Inflammatory macrophage (primary cell): ENCODE results near the gene OLFML3.
A peak's percentile ranks its signal among the peaks of the same experiment; 100 is the strongest.
"Not testable (repeated sequence)": the region's sequence is repeated elsewhere in the genome, so short reads cannot be mapped to it uniquely, and the experiment has no call there.

Experiments
- DNase-seq, 2 donors: peaks; one replicate each; pipeline ENCODE4 v3.0.0-alpha.2; 2020 to 2022
- total RNA-seq, 18 experiments: gene quantifications; one replicate each; lab custom pipeline; 2026; ENCODE audit warnings: mixed read lengths in 6 of 18, inconsistent platforms in 2 of 18; lab: John Stamatoyannopoulos, UW

Gene OLFML3, protein sequence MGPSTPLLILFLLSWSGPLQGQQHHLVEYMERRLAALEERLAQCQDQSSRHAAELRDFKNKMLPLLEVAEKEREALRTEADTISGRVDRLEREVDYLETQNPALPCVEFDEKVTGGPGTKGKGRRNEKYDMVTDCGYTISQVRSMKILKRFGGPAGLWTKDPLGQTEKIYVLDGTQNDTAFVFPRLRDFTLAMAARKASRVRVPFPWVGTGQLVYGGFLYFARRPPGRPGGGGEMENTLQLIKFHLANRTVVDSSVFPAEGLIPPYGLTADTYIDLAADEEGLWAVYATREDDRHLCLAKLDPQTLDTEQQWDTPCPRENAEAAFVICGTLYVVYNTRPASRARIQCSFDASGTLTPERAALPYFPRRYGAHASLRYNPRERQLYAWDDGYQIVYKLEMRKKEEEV
- 0 to 5.4 (median 0.27) reads per million in 18 experiments for total RNA-seq

DNA sequence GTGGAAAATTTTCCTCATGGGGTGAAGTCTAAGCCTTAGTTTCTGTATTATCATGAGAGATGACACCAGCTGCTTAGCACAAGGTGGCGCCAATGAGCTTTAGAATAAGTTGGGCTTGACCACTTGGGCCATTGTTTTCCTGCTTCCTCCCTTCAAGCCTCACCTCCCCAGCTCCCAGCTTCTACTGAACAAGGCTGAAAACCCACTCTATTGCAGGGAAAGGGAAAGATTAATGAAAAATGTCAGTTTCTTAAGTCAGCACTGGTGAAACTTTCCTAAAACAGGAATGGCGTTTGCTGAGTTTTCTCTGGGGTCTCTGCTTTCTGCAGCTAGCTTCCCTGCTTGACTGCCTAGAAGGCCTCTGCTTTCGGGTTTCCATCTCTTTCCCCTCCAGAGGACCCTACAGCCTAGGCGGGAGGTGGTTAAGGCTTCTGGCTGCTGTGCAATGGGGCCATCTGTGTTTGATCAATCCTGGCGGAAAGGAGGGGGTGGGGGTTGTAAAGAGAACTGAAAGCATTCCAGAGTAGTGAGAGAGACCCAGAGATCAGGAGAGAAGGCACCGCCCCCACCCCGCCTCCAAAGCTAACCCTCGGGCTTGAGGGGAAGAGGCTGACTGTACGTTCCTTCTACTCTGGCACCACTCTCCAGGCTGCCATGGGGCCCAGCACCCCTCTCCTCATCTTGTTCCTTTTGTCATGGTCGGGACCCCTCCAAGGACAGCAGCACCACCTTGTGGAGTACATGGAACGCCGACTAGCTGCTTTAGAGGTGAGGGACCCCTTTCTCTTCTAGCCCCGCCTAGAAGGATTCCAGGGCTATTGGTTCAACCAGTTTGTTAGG, at the start of gene OLFML3:
TSS of gene OLFML3 (plus strand) at position 612 of the 840 bp plus-strand sequence. CDS start at position 655, 43 bp downstream.
- DNase-seq: peak; percentile 84 to 85

DNA sequence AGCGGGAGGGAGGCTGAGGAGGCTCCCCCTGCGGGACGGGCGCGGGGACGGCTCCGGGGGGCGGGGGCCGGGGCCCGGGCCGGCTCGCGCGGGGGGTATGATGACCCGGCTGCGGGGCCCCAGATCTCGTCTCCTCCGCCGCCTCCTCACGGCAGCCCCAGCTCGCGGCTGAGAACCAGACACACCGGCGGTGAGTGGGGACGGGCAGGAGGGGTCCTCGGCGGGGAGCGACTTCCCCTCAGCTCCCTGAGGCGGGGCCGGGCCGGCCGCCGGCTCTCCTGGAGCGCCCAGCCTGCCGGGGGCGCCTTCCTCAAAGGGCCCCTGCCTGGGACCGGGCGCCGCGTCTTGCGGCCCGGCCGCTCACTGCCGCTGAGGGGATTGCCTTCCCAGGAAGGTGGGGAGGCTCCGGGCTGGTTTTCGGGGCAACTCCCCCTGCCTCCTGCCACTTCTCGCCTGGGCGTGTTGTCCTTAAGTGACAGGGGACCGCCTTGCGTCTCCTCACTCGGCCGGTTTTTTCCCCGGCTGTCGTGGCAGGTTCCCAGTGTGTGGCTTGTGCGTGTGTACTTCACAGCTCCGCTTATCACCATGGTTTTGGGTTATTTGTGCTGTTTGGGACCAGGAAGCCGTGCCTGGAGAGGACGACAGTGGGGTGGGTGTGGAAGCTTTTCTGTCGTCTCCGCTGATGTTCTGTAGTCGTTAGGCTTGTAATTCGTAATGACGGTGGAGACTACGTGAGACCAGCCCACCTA, 49.4 kb upstream of the OLFML3 start:
- DNase-seq: peak; percentile 41 to 51

DNA sequence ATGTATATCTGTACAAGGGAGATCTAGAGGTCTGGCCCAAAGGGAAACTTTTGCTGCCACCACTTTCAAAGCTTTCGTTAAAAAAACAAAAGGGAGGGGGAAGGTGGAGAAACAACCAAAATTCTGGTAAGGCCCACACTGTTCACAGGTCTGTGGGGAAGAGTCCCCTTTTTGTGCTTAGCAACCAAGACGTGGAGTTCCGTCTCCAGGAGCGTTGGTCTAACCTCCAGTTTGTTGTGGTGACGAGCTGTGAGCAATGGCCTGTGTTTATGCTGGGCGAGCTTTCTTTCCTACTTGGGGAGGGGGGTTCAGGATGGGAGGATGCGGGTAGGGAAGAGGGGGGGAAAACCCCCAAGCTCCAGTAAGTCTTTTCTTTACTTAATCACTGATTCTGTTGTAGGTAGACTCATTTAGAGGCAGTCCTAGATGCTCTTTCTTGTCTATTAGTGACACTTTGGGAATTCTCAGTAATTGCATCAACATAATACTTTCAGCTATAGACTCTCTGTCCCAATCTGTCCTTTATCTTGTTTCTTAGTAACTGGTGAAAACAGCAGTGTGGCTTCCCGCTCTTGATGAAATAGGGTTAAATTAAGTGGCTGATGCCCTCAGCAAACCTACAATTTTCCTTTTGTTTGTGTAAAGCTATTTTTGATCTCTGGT, 48.6 kb upstream of the OLFML3 start:
- peak; percentile 32 to 47 for DNase-seq

DNA sequence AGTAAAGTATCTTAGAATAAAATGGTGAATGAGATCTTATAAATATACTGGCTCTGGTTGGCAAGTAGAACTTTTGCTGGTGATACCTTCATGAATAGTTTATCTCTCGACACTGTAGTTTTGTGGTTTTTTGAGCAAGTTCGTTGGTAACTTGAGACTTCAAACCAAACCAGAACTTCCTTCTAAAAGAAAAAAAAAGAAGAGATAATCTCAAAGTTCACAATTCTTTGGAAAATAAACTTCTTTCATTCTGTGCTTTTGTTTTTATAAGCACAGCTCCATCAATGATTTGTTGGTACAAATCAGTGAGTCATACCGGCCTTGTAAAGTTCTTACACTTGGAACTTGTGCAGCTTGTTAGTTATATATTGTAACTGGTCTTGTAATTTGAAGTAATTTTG, 47.8 kb upstream of the OLFML3 start:
- DNase-seq: peak in 1 of 2 donors; percentile 22

DNA sequence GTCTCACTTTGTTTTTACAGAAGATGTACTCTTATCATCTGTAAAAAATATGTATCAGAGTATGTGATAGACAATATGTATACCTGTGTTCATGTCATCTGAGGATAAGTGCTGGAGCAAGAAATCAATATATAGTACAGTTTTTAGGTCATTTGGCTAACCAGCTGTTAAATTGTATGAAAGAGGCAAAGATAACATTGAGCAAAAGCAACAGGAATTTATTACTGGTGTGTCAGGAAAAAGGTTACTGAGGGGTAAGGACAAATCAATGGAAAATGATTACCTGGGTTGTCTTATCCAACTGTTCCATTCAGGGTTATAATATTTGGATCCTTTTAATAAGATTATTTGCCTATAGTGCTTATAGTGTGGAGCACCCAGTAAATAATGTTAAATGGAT, 45.3 kb upstream of the OLFML3 start:
- no peak for DNase-seq

DNA sequence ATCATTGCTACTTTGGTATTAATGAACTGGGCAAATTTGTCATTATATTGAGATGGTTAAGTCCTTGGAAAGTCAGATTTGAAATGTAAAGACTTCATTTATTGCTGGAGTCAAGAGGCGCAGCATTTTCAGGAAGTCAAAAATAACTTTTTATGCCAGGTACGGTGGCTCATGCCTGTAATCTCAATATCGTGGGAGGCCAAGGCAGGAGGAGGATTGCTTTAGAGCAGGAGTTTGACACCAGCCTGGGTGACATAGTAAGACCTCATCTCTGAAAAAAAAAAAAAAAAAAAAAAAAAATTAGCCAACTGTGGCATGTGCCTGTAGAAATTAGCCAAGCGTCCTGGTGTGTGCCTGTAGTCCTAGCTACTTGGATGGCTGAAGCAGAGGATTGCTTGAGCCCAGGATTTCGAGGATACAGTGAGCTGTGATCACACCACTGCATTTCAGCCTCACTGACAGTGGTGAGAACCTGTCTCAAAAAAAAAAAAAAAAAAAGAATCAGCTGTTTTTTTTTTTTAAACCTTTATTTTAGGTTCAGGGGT, 44.7 kb upstream of the OLFML3 start:
- peak in 1 of 2 donors; percentile 16 for DNase-seq

DNA sequence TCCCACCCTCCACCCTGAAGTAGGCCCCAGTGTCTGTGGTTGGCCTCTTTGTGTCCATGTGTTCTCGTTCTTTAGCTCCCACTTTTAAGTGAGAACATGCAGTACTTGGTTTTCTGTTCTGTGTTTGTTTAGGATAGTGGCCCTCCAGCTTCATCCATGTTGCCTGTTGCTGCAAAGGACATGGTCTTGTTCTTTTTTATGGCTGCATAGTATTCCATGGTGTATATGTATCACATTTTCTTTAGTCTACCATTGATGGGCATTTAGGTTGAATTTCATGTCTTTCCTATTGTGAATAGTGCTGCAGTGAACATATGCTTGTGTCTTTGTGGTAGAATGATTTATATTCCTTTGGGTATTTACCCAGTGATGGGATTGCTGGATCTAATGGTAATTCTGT, 44.1 kb upstream of the OLFML3 start:
- no peak for DNase-seq

DNA sequence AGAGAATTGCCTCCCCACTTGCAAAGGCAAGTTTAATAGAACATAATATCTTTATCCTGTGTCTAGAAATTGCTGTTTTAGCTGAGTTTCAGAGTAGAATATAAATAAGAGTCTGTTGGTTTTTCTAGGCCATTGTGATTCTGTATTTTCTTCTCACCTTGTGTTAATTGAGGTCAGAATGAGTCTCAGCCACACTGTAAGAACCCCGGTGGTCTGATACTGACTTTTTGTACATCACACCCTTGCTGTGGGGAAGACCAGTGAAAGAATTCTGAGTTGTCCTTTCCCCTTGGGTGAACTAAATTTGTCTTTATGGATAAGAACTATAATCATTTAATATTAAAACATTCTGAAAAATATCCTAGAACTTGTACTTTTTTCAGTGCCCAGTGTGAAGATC, 43.3 kb upstream of the OLFML3 start:
- no peak for DNase-seq

DNA sequence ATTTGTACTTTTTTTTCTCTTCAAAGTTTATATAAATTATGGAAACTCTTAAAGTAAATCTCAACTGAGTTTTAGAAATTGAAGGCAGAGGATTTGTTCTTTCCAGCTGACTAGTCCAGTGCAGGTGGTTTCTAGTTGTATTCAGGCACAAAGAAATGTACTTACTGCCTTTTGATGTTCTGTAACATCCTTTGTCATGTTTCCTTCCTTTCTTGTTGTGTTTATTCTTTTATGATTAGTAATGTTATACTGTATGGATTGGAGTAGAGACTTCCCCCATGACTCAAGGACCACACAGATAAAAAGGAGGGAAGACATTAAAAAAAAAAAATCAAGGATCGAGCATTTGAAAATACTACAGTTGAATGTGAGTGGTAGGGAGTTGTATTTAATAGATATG, 42.1 kb upstream of the OLFML3 start:
- no peak for DNase-seq

DNA sequence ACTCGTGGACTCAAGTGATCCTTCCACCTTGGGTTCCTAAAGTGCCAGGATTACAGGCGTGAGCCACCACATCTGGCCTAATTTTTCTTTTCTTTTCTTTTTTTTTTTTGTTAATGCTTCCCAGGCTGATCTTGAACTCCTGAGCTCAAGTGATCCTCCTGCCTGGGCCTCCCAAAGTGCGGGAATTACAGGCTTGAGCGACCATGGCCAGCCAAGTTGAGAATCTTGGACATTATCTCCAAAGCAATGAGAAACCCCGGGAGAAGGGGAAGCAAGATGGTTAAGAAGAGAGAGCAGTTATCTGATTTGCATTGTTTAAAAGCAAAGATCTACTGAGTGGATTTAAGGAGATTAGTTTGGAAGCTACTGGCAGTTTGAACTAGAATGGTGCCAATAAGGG, 41.1 kb upstream of the OLFML3 start:
- no peak for DNase-seq

DNA sequence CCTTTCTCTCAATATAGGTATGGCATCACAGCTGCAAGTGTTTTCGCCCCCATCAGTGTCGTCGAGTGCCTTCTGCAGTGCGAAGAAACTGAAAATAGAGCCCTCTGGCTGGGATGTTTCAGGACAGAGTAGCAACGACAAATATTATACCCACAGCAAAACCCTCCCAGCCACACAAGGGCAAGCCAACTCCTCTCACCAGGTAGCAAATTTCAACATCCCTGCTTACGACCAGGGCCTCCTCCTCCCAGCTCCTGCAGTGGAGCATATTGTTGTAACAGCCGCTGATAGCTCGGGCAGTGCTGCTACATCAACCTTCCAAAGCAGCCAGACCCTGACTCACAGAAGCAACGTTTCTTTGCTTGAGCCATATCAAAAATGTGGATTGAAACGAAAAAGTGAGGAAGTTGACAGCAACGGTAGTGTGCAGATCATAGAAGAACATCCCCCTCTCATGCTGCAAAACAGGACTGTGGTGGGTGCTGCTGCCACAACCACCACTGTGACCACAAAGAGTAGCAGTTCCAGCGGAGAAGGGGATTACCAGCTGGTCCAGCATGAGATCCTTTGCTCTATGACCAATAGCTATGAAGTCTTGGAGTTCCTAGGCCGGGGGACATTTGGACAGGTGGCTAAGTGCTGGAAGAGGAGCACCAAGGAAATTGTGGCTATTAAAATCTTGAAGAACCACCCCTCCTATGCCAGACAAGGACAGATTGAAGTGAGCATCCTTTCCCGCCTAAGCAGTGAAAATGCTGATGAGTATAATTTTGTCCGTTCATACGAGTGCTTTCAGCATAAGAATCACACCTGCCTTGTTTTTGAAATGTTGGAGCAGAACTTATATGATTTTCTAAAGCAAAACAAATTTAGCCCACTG, 38.7 kb upstream of the OLFML3 start:
- peak in 1 of 2 donors; percentile 29 for DNase-seq

DNA sequence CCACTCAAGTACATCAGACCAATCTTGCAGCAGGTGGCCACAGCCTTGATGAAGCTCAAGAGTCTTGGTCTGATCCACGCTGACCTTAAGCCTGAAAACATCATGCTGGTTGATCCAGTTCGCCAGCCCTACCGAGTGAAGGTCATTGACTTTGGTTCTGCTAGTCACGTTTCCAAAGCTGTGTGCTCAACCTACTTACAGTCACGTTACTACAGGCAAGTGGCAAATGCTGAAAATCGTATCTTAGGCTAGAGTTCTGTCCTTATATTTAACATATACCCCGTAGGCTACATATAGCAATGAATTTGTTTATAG, 38.1 kb upstream of the OLFML3 start:
- DNase-seq: no peak

DNA sequence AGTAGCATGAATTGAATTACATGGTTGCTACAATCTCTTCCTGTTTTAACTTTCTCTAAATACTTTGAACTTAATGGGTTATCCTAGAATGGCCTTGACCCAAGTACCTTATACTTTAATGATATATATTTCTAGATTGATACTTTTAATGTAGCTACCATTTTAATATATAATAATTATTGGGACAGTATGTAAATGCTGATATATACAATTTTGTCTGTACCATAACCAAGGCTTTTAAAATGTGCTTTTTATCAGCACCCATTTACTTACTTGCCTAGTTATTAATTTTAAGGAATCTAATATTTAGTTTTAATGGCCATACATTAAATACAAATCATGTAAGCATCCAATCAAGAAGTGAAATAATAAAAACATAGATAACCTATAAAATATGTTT, 36.7 kb upstream of the OLFML3 start:
- DNase-seq: no peak

DNA sequence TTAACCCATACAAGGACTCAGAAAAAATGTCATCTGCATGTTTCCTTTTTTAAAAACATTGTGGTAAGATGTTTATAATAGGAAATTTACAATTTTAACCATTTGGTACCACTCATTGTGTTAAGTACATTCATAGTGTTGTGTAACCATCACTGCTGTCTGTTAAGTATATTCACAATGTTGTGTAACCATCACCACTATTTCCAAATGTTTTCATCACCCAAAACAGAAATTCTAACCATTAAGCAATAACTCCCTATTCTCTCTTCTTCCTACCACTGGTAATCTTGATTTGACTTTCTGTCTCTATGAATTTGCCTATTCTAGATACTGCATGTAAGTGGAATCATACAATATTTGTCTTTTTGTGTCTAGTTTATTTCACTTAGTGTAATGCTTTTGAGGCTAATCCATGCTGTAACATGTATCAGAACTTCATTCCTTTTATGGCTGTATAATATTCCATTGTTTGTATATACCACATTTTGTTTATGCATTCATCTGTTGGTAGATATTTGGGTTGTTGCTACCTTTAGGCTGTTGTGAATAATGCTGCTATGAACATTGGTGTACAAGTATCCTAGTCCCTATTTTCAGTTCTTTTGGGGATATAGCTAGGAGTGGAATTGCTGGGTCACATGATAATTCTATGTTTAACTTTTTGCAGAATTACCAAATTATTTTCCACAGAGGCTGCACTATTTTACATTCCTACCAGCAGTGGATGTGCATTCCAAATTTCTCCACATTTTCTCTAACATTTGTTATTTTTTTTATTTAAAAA, 36.1 kb upstream of the OLFML3 start:
- peak; percentile 59 to 96 for DNase-seq

DNA sequence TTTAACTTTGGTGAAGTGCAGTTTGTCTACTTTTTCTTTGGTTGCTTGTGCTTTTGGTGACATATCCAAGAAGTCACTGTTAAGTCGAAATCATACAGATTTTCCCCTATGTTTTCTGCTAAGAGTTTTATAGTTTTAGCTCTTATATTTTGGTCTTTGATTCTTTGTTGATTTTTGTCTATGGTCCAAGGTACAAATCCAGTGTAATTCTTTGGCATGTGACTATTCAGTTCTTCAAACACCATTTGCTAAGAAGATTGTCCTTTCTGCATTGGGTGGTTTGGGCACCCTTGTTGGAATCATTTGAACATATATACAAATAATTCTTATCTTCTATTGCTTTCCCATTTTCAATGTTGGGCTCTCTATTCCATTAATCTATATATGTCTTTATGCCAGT, 33.9 kb upstream of the OLFML3 start:
- no peak for DNase-seq

DNA sequence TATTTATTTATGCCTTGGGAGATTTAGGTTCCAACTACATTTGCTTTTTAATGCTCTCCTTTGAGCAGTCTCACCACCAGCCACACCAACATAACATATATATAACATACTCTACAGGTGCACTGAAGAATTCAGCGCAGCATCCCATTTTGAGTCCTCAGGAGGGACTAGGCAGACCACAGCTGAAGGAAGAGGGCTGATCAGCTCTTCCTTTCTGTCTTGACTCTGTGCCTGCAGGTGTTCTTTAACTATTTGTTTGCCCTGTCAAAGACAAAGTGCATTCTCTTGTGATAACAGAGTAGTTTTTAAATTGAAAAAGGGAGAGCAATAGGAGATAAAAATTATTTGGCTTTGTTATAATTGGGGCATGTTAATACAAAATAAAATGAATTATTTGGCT, 33.2 kb upstream of the OLFML3 start:
- no peak for DNase-seq

DNA sequence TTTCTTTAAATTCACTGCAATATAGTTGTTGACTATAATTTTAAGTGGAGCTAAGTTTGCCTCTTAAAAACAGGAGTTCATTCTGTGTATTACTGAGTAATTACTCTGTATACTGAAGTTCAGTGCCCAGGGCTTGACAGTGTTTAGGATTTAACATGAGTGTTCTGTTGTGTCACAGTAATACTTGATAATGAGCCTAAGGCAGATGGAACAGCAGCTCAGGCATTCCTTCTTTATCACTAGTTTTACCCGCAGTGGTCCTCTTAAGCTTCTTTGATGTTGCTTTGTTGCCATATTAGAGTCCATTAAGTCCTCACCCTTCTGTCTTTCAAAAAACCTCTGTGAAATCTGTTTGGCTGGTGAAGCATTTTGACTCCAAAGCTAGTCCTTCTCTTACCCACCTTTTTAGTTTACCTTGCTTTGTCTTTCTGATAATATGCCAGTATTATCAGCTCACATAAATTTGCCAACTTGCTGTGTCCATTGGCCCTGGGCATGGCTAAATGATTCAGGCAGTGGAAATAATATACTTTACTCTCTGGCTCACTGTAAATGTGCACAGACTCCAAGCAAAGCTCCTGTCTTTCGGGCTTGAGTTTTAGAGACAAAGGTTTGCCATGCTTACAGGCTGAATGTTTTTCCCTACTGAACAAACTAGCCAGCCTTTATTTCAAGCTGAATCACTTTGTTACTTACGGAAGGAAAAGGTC, 32.4 kb upstream of the OLFML3 start:
- DNase-seq: no peak

DNA sequence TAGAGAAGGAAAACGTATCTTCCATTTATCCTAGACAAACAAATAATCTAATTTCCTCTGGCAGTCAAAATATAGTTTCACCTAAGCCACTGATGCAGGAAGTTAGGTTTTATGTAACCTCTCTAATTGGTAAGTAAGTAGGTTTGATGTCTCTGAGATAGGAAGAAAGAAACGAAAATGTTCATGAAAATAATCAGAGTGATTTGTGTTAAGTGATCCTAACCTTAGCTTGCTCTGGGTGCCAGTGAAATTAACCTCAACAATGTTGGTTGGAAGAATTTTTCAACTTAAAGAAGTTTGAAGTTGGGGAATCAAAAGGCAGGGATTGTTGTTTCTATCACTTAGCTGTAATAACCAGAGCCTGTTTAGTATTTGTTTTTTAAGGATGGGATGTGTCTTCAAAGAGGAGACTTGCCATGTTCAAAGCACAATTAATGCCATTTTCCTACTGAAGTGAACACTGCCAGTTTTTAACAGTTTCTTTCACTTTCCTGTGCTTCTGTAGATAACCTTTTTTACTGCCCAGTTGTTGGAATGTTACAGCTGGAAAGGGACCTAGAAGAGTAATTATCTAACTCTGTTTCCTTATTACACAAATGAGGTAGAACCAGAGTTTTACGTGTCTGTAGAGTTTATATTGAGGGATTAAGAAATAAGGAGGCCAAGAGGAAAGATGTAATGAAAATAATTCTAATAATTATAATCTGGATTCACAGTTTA, 31.7 kb upstream of the OLFML3 start:
- DNase-seq: no peak

DNA sequence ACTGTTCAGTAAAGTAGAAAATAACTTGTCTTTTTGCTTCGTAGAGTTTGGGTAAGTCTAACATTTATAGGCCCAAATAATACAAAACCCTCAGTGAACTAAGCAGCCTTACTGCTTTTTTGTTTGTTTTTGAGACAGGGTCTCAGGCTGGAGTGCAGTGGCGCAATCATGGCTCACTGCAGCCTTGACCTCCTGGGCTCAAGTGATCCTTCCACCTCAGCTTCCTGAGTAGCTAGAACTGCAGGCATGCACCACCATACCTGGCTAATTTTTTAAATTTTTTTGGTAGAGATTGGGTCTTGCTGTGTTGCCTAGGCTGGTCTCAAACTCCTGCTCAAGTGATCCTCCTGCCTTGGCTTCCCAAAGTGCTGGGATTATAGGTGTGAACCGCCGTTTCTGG, 31.1 kb upstream of the OLFML3 start:
- DNase-seq: not testable (repeated sequence)
